Measurements from ENCODE around the gene UFSP1.

The UFSP1 gene

DNA sequence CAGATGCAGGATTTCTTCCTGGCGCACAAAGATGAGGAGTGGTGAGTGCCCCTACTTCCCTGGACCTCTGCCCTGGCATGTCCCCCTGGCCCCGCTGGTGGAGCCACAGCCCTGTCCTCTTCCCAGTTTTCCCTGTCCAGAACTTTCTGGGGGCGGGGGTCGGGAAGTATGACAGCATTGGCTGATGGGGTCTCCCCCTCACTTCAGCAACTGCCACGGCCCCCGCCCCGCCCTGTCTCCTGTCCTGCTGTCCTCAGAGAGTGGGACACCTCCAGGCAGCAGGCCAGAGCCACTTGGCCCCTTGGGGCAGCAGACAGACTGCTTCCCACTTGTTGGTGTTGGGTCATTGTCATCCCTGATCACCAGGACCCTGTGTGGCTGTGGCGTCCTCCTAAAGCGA is 7.3 kb downstream of the UFSP1 start:
- DNase-seq: no peak

DNA sequence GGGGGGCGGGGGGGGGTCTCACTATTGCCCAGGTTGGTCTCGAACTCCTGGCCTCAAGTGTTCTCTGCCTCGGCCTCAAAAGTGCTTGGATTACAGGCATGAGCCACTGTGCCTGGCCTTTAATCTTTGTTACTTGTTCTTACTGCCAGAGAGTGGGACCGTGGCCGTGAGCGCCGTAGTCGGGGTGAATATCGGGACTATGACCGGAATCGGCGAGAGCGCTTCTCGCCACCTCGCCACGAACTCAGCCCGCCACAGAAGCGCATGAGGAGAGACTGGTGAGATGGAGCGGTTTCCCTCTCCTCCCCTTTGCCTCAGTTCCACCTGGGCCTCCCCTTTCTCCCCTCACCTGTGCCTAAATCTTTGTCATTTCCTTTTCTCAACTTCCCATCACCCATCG is 8.4 kb downstream of the UFSP1 start:
- no peak for DNase-seq

DNA sequence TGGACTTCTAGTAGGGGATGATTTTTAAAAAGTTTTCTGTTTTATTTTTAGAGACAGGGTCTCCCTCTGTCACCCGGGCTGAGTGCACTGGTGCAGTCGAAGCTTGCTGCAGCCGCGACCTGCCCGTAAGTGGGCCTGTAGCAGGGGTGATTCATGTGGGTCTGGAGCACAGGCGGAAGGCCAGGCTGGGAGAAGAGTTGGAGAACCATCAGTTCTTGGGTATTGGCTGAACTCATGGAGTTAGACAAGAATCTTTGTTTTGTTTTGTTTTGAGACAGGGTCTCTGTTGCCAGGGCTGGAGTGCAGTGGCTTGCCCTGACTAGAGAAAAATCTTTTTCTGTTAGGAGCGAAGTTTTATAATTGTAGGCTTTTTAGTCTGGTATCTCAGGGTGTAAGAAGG is 8.9 kb downstream of the UFSP1 start:
- no peak for DNase-seq

DNA sequence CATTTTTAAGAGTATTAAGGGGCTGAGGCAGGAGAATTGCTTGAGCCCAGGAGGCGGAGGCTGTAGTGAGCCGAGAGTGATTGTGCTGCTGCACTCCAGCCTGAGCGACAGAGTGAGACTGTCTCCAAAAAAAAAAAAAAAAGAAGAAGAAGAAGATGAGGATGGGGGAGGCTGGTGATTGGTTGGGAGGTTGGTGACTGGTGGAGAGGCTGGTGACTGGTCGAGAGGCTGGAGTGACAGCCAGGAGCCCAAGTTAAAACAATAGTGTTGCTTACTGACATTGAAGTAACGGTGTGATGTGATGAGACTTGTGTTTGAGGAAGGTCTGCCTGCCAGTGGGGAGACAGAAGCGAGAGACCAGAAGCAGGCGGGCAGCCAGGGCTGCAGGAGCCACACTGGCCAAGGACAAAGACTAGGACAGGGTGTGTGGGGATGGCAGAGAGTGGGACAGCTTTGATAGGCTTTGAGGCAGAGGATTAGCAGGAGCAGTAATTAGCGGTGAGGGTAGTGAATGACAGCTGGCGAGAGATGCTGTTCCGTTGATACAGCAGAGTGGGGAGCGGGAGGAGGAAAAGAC is 9.7 kb downstream of the UFSP1 start:
- no peak for DNase-seq

DNA sequence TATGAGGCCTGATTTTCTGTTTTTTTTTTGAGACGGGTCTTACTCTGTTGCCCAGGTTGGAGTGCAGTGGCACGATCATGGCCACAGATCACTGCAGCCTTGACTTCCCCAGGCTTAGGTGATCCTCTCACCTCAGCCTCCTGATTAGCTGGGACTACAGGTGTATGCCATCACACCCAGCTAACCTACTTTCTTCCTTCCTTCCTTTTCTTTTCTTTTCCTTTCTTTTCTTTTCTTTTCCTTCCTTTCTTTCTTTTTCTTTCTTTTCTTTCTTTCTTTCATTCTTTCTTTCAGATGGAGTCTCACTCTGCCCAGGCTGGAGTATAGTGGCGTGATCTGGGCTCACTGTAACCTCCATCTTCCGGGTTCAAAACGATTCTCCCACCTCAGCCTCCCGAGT is 10.8 kb downstream of the UFSP1 start:
- DNase-seq: no peak

DNA sequence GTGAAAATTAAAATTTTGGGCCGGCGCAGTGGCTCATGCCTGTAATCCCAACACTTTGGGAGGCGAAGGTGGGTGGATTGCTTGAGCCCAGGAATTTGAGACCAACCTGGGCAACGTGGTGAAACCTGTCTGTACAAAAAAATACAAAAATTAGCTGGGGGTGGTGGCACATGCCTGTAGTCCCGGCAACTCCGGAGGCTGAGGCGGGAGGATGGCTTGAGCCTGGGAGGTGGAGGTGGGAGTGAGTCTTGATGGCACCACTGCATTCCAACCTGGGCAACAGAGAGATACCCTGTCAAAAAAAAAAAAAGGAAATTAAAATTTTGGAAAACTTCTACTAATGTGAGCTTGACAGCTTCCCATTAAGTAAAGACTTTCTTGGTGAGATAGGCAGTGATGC is 11.5 kb downstream of the UFSP1 start:
- DNase-seq: no peak

DNA sequence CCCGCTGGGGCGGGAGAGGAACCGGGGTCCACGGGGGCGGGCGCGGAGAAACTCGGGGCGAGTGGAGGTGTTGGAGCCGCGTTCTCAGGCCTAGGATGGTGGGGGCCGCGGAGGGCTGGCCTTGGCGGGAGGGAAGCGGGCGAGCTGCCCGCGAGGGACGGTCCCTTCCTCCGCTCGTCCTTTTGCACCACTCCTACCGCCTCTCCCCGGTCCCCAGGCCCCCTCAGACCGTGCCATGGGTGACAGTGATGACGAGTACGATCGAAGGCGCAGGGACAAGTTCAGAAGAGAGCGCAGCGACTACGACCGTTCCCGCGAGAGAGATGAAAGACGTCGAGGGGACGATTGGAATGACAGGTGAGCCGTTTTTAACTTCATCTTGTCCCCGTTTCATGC is 14.2 kb downstream of the UFSP1 start:
- peak; percentile 42 for DNase-seq

DNA sequence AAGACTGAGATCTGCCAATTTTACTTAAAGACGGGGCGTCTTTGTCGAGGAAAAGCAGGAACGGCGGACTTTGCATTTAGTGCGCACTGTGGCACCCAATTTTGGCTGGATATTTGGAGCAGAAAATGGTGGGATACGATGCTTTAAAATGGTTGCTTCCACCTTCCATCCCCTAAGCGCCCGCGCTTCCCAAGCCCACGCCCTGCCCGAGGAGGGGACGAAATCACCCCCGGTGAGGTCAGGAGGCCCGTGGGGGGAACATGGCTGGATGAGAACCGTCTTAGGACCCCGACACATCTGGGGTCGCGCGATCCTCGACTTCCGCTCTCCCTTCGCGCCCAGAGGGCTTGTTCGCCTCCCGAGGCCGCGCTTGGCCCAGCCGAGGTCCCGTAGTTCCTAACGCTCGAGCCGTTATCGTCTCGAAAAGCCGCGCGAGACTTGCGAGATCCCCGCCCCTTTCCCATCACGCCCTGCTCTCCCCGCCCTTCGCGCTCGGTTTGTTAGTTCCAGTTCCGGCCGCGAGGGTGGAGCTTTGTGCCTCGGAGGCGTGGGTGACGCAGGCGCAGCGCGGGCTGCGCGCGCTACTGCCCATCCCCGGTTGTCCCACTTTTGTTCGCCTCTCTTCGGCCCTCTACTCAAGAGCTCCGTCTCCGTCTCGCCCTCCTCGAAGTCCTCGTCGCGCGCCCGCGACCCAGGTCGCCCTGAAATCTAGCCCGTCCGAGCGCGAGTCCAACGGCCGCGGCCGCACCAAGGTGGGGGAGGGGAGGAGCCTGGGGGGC is 14.7 kb downstream of the UFSP1 start, which contains the start of gene SRRT:
Gene SRRT, plus strand, starts transcription at position 527 of the 779 bp plus-strand sequence. CDS start 488 bp downstream, outside the sequence.
- DNase-seq: peak; percentile 98

DNA sequence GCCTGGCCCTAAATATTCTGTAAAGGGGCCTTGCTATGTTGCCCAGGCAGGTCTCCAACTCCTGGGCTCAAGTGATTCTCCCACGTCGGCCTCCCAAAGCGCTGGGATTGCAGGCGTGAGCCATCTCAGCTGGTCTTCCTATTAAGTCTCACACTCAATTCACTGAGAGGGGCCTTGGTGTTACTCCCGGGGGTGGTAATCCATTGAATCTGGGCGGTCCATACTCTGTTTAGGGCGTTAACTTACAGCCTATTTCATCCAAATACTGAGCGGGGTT is 15.3 kb downstream of the UFSP1 start:
- DNase-seq: no peak

DNA sequence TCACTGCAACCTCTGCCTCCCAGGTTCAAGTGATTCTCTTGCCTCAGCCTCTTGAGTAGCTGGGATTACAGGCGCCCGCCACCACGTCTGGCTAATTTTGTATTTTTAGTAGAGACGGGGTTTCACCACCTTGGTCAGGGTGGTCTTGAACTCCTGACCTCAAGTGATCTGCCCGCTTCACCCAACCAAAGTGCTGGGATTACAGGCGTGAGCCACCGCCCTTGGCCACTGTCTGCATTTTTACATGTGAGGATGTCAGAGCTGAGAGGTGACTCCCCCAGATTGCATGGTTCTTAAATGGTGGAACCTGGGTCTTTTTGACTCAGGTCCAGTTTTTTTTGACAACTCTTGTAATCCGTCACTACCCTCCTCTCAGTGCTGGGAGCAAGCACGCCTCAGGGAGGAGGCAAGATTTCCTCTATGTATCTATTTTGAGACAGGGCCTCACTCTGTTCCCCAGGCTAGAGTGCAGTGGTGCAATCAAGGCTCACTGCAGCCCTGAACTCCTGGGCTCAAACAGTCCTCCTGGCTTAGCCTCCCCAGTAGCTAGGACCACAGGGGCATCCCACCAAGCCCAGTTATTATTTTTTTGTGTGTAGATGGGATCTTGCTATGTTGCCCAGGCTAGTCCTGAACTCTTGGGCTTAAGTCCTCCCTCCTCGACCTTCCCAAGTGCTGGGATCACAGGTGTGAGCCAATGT is 15.8 kb downstream of the UFSP1 start:
- no peak for DNase-seq

DNA sequence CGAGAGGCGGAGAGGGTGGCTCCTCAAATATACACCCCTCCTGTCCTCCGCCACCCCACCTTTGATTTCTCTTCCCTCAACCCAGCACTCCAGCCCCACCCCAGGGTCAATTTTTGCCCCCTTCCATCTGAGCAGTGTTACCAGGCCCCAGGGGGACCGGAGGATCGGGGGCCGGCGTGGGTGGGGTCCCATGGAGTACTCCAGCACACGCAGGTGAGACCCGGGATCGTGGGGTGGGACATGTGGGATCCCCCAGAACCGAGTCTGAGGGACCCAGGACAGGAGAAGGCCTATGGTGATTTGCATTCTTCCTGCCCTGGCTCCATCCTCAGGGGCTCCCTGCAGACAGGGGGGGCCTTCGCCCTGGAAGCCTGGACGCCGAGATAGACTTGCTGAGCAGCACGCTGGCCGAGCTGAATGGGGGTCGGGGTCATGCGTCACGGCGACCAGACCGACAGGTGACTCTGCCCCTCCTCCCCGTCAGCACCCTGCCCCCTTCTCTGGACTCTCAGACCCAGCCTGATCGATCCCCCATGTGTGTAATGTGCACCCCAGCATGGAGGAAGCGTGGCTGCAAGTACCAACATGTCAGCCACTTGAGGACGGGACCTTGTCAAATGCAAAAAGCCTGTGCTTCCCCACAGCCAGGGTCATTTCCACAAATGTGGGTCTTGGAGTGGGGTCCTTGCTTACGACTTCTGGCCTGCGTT is 21.6 kb downstream of the UFSP1 start:
- DNase-seq: peak; percentile 44

DNA sequence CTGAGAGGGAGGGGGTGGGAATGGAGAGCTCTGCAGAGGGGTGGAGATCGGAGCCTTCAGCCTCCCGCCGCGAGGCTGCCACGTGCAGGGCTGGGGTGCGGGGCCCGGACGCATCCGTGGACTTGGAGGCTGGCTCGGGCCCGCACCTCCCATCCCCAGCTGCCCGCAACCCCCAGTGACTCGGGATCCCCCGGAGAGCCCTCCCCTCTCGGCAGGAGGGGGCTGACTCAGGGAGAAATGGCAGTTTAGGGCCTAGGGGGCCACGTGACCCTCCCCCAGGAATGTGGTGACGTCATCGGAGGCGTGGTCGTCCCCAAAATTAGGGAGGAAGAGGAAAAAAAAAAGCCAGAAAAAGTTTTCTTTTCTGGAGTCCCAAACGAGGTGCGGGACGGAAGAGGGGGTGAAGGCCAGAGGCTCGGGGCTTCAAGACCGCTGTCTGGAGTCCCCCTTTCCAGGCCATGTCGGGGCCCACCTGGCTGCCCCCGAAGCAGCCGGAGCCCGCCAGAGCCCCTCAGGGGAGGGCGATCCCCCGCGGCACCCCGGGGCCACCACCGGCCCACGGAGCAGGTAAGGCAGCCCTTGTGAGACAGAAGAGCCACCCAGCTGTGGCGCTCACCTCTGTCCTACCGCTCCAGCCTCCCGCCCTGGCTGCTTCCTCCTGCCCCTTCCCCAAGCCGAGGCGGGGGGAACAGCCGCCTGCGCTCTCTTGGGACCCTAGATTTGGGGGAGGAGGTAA is 22.3 kb downstream of the UFSP1 start, which contains the start of gene TRIP6:
Gene TRIP6, plus strand, starts transcription at position 348 of the 736 bp plus-strand sequence. Its CDS starts 111 bp downstream, at position 459.
- peak; percentile 90 for DNase-seq

DNA sequence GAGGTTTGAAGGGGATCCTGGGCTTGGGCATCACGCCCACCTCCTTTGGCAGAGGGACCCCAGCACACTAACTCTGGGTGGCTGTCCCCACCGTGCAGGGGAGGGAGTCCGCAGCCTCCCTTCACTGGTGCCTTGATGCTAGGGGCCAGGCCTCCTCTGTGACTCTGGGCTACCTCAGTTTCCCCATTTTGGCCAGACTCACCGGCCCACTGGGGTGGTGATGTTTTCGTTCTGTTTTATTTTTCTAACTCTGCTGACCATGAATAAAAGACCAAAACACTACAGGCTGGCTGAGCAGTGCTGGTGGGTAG is 22.8 kb downstream of the UFSP1 start:
- no peak for DNase-seq

DNA sequence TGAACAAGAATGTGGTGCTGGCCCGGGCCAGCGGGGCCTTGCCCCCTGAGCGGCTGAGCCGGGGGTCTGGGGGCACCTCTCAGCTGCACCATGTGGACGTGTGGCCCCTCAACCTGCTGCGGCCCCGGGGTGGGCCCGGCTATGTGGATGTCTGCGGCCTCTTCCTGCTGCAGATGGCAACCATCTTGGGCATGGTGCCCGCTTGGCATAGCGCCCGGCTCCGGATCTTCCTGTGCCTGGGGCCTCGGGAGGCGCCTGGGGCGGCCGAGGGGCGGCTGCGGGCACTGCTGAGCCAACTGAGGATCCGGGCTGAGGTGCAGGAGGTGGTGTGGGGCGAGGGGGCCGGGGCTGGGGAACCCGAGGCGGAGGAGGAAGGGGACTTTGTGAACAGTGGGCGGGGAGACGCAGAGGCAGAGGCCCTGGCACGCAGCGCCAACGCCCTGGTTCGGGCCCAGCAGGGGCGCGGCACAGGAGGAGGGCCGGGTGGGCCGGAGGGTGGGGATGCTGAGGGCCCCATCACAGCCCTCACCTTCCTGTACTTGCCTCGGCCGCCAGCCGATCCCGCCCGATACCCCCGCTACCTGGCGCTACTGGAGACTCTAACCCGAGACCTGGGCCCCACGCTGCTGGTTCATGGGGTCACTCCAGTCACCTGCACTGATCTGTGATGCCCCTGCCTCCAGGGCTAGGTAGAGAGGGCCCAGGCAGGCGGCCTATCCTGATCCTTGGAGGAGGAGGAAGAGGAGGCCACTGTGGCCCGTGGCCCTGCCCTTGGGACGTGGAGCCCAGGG is 23.4 kb downstream of the UFSP1 start:
- peak; percentile 27 for DNase-seq

DNA sequence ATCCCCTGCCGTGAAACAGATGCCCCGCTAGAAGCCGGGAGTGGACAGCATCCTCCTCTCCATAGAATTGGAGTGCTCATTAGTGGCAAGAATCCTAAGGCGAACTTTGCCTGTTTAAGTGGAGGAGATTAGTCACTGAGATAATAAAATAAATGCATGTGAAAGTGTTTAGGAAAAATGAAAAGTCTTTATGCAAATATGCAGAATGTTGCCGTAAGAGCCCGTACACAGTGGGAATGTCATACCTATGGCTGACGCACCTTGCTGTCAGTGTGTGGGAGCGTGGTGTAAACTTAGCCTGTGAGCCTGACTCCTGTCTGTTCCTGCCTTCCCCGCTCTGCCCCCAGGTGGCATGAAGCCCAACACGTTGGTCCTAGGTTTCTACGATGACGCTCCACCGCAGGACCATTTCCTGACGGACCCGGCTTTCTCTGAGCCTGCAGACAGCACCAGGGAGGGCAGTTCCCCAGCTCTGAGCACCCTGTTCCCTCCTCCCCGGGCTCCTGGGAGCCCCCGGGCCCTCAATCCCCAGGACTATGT is 24.1 kb downstream of the UFSP1 start:
- no peak for DNase-seq

DNA sequence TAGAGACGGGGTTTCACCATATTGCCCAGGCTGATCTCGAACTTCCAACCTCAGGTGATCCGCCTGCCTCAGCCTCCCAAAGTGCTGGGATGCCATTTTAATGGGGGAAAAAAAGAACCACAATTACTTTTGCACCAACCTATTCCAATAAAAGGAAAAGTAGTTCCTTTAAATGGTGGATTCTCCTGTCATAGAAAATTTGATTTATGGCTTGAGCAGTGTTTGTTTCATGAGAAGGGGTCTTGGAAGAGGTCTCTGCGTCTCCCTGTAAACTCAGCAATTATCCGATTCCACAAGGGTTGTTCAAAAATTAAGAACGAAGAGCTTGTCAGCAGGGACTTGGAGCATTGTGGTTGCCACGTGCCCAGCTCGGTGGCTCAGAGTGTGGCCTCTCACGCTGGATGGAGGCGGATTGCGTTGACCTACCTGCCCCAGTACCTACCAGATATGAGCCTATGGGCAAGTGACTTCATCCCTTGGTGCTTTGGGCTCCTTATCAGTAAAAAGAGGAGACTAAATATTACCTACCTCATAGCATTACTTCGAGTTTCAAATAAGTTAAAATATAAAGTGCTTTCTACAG is 25.2 kb downstream of the UFSP1 start:
- DNase-seq: no peak

DNA sequence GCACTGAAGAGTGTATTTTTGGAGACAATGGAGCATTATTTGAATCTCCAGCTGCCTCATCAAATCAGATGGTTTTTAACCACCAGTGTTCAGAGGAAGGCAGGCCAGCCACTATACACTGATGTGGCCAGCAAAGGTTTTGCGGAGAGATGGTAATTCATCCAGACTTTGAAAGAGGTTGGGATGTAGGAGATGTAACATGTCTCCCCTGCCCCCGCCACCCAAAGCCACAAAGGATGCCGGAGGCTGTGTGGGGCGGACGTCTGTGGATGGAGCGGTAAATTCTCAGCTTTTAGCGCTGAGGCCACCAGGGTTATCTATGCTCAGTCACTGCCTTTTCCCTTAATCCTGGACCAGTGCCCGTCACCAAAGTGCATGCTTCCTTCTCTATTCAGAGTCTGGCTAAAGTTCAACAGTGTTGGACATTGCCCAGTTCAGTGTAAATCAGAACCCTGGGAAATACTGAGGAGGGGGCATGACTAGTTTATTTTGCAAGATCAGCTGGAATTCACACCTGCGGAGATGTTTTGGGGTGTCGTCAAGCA is 26.0 kb downstream of the UFSP1 start:
- DNase-seq: no peak

DNA sequence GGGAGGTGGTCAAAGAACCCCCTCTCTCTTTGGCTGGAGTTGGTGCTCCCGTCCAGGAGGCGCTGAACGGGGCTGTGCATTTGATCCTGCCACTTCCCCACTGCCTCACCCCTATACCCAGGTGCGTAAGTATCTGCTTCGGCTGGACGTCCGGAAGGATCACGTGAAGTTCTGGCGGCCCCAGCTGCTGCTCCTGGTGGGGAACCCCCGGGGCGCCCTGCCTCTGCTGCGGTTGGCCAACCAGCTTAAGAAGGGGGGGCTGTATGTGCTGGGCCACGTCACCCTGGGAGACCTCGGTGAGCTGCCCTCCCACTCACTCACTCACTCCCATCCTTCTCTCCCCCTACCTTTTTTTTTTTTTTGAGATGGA is 27.9 kb downstream of the UFSP1 start:
- DNase-seq: no peak

DNA sequence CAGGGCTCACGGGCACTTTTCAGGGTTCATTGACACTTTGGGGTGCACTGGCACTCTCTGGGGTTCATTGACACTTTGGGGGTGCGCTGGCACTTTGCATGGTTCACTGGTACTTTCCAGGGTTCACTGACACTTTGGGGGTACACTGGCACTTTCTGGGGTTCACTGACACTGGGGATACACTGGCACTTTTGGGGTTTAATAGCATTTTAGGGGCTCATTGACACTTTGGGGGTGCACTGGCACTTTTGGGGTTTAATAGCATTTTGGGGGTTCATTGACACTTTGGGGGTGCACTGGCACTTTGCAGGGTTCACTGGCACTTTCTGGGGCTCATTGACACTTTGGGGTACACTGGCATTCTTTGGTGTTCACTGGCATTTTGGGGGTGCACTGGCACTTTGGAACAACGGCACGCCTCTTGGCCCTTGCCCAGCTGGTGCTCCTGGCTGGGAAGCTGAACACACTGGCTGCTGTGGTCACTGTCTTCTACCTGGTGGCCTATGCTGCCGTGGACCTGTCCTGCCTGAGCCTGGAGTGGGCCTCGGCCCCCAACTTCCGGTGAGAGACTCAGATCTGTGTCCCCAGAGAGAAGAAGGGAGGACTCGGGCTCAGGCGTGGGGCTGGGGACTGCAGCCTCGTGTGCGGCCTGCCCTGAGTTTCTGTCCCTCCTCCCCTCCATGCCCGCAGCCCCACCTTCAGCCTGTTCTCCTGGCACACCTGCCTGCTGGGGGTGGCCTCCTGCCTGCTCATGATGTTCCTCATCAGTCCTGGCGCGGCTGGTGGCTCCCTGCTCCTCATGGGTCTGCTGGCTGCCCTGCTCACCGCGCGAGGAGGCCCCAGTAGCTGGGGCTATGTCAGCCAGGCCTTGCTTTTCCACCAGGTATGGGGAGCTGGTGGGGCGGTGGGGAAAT is 28.6 kb downstream of the UFSP1 start:
- no peak for DNase-seq

DNA sequence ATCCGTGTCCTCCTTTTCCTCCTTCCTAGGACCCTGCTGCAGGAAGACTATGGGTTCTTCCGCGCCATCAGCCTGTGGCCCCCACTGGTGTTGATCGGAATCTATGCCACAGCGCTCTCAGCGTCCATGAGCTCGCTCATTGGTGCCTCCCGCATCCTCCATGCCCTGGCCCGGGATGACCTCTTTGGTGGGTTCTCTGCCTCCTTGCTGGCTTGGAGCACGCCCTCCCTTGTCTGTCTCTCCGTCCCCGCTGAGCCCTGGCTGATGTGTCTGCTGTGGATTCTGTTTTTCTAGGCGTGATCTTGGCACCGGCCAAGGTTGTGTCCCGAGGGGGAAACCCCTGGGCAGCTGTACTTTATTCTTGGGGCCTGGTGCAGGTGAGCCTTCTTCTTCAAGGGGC is 29.7 kb downstream of the UFSP1 start:
- no peak for DNase-seq

All from right kidney (tissue), 1 donor.